ENCODE results near the gene PDPN.

PDPN gene

DNA sequence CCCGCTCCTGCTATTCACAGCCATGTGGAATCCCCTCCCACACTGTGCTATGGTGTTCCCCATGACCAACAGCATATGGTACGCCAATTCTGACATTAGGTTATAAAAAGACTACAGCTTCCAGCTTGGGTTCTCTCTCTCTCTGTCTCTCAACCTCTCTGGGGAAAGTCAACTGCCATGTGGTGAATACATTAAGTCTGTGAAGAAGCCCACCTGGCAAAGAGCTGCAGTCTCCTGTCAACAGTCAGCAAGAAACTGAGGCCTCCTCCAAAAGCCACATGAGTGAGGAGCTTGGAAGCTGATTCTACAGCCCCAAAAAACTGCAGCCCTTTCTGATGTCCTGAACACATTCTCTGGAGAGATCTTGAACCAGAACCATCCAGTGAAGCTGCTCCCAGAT lies 44.8 kb upstream of the PDPN start:
- TF ChIP-seq TCF12 (IDR thresholded peaks at IDR 0.05; ENCODE audit: low read depth) (no peak), FOXM1 (IDR thresholded peaks at IDR 0.05; ENCODE audit: borderline replicate concordance, low read depth) (no peak), RAD21 (IDR thresholded peaks at IDR 0.05; ENCODE audit: low read depth) (no peak), NFIC (IDR thresholded peaks at IDR 0.05) (no peak), EP300 (IDR thresholded peaks at IDR 0.05; ENCODE audit: borderline replicate concordance) (no peak)
- TF ChIP-seq, protein P1, sequence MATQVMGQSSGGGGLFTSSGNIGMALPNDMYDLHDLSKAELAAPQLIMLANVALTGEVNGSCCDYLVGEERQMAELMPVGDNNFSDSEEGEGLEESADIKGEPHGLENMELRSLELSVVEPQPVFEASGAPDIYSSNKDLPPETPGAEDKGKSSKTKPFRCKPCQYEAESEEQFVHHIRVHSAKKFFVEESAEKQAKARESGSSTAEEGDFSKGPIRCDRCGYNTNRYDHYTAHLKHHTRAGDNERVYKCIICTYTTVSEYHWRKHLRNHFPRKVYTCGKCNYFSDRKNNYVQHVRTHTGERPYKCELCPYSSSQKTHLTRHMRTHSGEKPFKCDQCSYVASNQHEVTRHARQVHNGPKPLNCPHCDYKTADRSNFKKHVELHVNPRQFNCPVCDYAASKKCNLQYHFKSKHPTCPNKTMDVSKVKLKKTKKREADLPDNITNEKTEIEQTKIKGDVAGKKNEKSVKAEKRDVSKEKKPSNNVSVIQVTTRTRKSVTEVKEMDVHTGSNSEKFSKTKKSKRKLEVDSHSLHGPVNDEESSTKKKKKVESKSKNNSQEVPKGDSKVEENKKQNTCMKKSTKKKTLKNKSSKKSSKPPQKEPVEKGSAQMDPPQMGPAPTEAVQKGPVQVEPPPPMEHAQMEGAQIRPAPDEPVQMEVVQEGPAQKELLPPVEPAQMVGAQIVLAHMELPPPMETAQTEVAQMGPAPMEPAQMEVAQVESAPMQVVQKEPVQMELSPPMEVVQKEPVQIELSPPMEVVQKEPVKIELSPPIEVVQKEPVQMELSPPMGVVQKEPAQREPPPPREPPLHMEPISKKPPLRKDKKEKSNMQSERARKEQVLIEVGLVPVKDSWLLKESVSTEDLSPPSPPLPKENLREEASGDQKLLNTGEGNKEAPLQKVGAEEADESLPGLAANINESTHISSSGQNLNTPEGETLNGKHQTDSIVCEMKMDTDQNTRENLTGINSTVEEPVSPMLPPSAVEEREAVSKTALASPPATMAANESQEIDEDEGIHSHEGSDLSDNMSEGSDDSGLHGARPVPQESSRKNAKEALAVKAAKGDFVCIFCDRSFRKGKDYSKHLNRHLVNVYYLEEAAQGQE (IDR thresholded peaks at IDR 0.05; ENCODE audit: low read depth) = no peak

DNA sequence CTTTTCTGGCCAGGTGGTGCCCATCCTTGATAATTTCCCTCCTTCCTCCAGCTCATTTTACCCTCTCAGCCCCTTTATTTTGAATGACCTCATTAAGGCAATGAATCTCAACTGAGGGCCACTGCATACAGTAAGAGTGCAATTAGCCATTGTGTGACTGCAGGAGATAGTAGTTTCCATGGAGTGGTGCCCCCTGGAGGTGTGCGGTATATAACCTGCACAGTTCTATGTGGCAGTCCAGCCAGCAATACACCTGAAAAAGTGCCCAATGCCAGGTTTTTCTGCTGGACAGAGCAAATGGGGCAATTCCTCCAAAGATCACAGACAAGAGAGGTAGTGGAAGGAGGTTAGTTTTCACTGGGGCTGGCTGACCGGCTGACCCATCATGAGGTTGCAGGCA lies 43.9 kb upstream of the PDPN start:
- TF ChIP-seq CREB1 (IDR thresholded peaks at IDR 0.05; ENCODE audit: low read depth) (no peak), EGR1 (IDR thresholded peaks at IDR 0.05) (no peak), TCF12 (IDR thresholded peaks at IDR 0.05; ENCODE audit: low read depth) (no peak), FOXM1 (IDR thresholded peaks at IDR 0.05; ENCODE audit: borderline replicate concordance, low read depth) (no peak), YY1 (IDR thresholded peaks at IDR 0.05; ENCODE audit: low read depth) (no peak), TAF1 (IDR thresholded peaks at IDR 0.05; ENCODE audit: low read depth) (no peak), EP300 (IDR thresholded peaks at IDR 0.05; ENCODE audit: borderline replicate concordance) (no peak), CEBPB (IDR thresholded peaks at IDR 0.05) (no peak)
- TF ChIP-seq, protein P1 (IDR thresholded peaks at IDR 0.05; ENCODE audit: low read depth) = no peak

DNA sequence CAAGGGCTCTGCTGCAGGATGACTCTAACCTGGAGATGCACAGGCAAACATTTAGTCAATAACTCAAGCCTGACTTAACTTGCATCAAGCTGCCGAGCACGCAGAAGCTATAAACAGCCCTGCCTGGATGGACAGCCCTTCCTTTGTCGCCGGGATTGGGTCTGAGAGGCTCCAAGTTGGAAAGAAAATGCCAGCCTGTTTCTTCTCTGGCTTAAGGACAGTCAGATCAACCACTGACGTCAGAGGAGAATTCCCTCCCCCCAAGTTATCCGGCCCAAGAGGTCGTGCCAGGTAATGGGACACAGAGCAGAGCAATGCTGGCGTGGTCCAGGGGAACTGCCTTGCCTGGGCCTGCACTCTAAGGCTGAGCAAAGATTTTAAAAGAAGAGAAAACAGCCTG lies 42.8 kb upstream of the PDPN start:
- TF ChIP-seq CEBPB (IDR thresholded peaks at IDR 0.05) (no peak), TCF12 (IDR thresholded peaks at IDR 0.05; ENCODE audit: low read depth) (no peak), CREB1 (IDR thresholded peaks at IDR 0.05; ENCODE audit: low read depth) (no peak), EP300 (IDR thresholded peaks at IDR 0.05; ENCODE audit: borderline replicate concordance) (no peak), FOXM1 (IDR thresholded peaks at IDR 0.05; ENCODE audit: borderline replicate concordance, low read depth) (no peak), YY1 (IDR thresholded peaks at IDR 0.05; ENCODE audit: low read depth) (no peak), ZBTB7A (IDR thresholded peaks at IDR 0.05; ENCODE audit: low read depth) (no peak), EGR1 (IDR thresholded peaks at IDR 0.05) (no peak), RAD21 (IDR thresholded peaks at IDR 0.05; ENCODE audit: low read depth) (no peak), TAF1 (IDR thresholded peaks at IDR 0.05; ENCODE audit: low read depth) (no peak), NFIC (IDR thresholded peaks at IDR 0.05) (no peak), TEAD4 (IDR thresholded peaks at IDR 0.05) (no peak)
- TF ChIP-seq, protein P2, sequence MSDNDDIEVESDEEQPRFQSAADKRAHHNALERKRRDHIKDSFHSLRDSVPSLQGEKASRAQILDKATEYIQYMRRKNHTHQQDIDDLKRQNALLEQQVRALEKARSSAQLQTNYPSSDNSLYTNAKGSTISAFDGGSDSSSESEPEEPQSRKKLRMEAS (IDR thresholded peaks at IDR 0.05) = no peak
- TF ChIP-seq, protein P3, sequence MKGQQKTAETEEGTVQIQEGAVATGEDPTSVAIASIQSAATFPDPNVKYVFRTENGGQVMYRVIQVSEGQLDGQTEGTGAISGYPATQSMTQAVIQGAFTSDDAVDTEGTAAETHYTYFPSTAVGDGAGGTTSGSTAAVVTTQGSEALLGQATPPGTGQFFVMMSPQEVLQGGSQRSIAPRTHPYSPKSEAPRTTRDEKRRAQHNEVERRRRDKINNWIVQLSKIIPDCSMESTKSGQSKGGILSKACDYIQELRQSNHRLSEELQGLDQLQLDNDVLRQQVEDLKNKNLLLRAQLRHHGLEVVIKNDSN (IDR thresholded peaks at IDR 0.05) = no peak
- TF ChIP-seq, protein P1 (IDR thresholded peaks at IDR 0.05; ENCODE audit: low read depth) = no peak

DNA sequence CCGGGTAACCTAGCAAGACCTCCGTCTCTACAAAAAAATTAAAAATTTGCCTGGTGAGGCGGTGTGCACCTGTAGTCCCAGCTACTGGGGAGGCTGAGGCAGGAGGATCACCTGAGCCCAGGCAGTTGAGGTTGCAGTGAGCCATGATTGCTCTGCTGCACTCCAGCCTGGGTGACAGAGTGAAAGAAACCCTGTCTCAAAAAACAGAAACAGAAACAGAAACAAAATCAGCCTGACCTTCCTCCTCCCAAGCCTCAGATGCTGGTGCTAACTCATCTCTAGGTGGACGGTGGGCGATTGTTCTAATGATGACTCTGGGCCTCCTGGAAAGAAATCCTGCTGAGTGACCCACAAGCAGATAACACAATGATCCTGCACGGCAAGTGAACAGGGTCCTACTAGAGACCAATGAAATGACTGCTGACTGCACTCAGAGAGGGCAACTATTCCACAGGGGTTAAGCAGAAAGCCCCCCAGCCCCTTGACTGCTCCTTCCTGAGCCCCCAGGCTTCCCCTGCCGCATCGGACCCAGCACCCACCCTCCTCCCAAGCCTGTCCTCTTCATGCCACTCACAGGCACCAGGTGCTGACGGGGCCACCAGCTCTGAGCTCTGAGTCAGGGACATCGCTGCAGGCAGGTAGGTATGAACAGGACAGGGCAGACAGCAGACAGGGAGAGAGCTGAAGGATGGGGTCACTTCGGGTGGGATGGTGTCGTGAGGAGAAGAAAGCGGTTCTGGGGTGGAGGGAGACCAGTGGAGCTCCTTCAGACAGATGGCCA lies 42.0 kb upstream of the PDPN start:
- TF ChIP-seq, protein P2 (IDR thresholded peaks at IDR 0.05) = no peak
- no peak for TF ChIP-seq EGR1 (IDR thresholded peaks at IDR 0.05)
- no peak for TF ChIP-seq YY1 (IDR thresholded peaks at IDR 0.05; ENCODE audit: low read depth)
- TF ChIP-seq TEAD4 (IDR thresholded peaks at IDR 0.05) = no peak
- TF ChIP-seq RAD21 (IDR thresholded peaks at IDR 0.05; ENCODE audit: low read depth) = no peak
- TF ChIP-seq, protein P3 (IDR thresholded peaks at IDR 0.05) = no peak
- TF ChIP-seq NFIC (IDR thresholded peaks at IDR 0.05) = no peak
- no peak for TF ChIP-seq FOXM1 (IDR thresholded peaks at IDR 0.05; ENCODE audit: borderline replicate concordance, low read depth)
- TF ChIP-seq ZBTB7A (IDR thresholded peaks at IDR 0.05; ENCODE audit: low read depth) = no peak
- TF ChIP-seq CEBPB (IDR thresholded peaks at IDR 0.05) = no peak
- no peak for TF ChIP-seq TAF1 (IDR thresholded peaks at IDR 0.05; ENCODE audit: low read depth)
- no peak for TF ChIP-seq CREB1 (IDR thresholded peaks at IDR 0.05; ENCODE audit: low read depth)
- TF ChIP-seq EP300 (IDR thresholded peaks at IDR 0.05; ENCODE audit: borderline replicate concordance) = no peak
- TF ChIP-seq, protein P1 (IDR thresholded peaks at IDR 0.05; ENCODE audit: low read depth) = no peak
- no peak for TF ChIP-seq TCF12 (IDR thresholded peaks at IDR 0.05; ENCODE audit: low read depth)

Measured in Ishikawa (cell line).